H1 (cell line): Measurements from ENCODE around the gene OR5AL1. TPM values are rescaled to one million over a fixed set of nuclear protein-coding genes. Genes with fewer than 3 reads are reported as not detected.

Experiments used
- BCL11A ChIP-seq, 2 experiments: IDR thresholded peaks; one replicate each; pipeline ENCODE4 v1.6.1; 2011; ENCODE audit warnings: low read depth in 2 of 2, low read length in 2 of 2, mild to moderate bottlenecking in 2 of 2
- CBX5 ChIP-seq: fragments of 300-800, 300-1000 bp; sonication (generic); IDR thresholded peaks from 2 replicates; pipeline ENCODE4 v1.7.1; 2016; ENCODE audit warnings: antibody characterized with exemption, low read length, low read depth
- CBX8 ChIP-seq: fragments of 300-800, 300-1000 bp; sonication (generic); IDR thresholded peaks from 2 replicates; pipeline ENCODE4 v1.7.1; 2016; ENCODE audit warnings: low read depth, low read length, borderline replicate concordance
- CHD7 ChIP-seq: fragments of 300-600 bp; sonication (generic); IDR thresholded peaks from 2 replicates; pipeline ENCODE4 v1.7.1; 2012; ENCODE audit warnings: low read length, moderate library complexity, mild to moderate bottlenecking, inconsistent platforms; ENCODE audit not compliant: insufficient replicate concordance
- CTBP2 ChIP-seq: IDR thresholded peaks from 2 replicates; pipeline ENCODE4 v1.7.0; 2011; ENCODE audit warnings: borderline replicate concordance, mild to moderate bottlenecking, moderate library complexity, mixed read lengths, low read length; ENCODE audit not compliant: insufficient read depth, insufficient read length
- EZH2 ChIP-seq: fragments of 200-600 bp; sonication (generic); IDR thresholded peaks from 2 replicates; pipeline ENCODE4 v1.7.1; 2012; ENCODE audit warnings: low read depth, mild to moderate bottlenecking, moderate library complexity, low read length, inconsistent platforms; ENCODE audit not compliant: severe bottlenecking
- GTF2F1 ChIP-seq: IDR thresholded peaks from 2 replicates; pipeline ENCODE4 v1.6.1; 2012; ENCODE audit warnings: low read depth, low read length, improper control_type of control experiment, borderline replicate concordance
- KDM4A ChIP-seq: IDR thresholded peaks from one replicate; pipeline ENCODE4 v1.7.1; 2012; ENCODE audit warnings: low read depth, mild to moderate bottlenecking, moderate library complexity, low read length, inconsistent platforms; ENCODE audit not compliant: severe bottlenecking
- PHF8 ChIP-seq: fragments of 200-600 bp; sonication (generic); conservative IDR thresholded peaks from 2 replicates; pipeline ENCODE4 v1.7.1; 2012; ENCODE audit warnings: low read depth, mild to moderate bottlenecking, inconsistent platforms, low read length, moderate library complexity
- SAP30 ChIP-seq: fragments of 300-600 bp; sonication (generic); IDR thresholded peaks from 2 replicates; pipeline ENCODE4 v1.7.1; 2012; ENCODE audit warnings: low read length, moderate library complexity, mild to moderate bottlenecking, inconsistent platforms; ENCODE audit not compliant: insufficient read depth, insufficient replicate concordance
- SP2 ChIP-seq: IDR thresholded peaks from 2 replicates; pipeline ENCODE4 v1.6.1; 2012; ENCODE audit warnings: mild to moderate bottlenecking, low read length, inconsistent platforms
- TEAD4 ChIP-seq: IDR thresholded peaks from 2 replicates; pipeline ENCODE4 v1.6.1; 2012; ENCODE audit warnings: low read depth, low read length, inconsistent platforms, mixed read lengths
- polyA plus RNA-seq, 7 experiments: library from polyadenylated mRNA; depleted of rRNA in 3 of 7; stranded (reverse) in 5 of 7; unstranded in 2 of 7; fragments of >200 nt in 5 of 7; fragments of 200-250 nt in 2 of 7; gene quantifications; 1 replicate in 5 of 7; 2 replicates in 1 of 7; 4 replicates in 1 of 7; pipeline versions ENCODE4 v1.2.1 to v1.2.3, GENCODE V29; 2011 to 2013; ENCODE audit warnings: missing spikeins in 2 of 7, mixed read lengths in 2 of 7
- total RNA-seq: library from RNA; stranded (reverse); fragmentation: NEBNext Ultra II Directional; extraction: Animal tissue kit (Norgen Biotek cat#: 25700); gene quantifications from 2 replicates; pipeline ENCODE4 v1.2.1, GENCODE V29; 2021

OR5AL1 gene
- total and polyA plus RNA-seq, 2 of the 8 experiments (the other 6 are each of a cell fraction or from before 2014, with no cell fraction given), result not detected

GRCh38 chr11:56394381-56394780, 18.1 kb upstream of the OR5AL1 start (continued):
- TF ChIP-seq CHD7, result no peak
- no peak for TF ChIP-seq SP2
- TF ChIP-seq CBX5, result no peak
- no peak for TF ChIP-seq PHF8
- TF ChIP-seq TEAD4, result no peak
- no peak for TF ChIP-seq CBX8
- TF ChIP-seq BCL11A (IDR thresholded peaks at IDR 0.05; ENCODE audit: low read depth in 2 of 2, low read length in 2 of 2), result no peak
- TF ChIP-seq EZH2, result no peak
- TF ChIP-seq KDM4A, result no peak
- TF ChIP-seq CTBP2, result no peak
- TF ChIP-seq SAP30, result no peak
- TF ChIP-seq GTF2F1, result no peak
